HEK293 (cell line): ENCODE results near the gene HOTAIR.

Experiments
- CTCF ChIA-PET: fragments of 350-600 bp; formaldehyde crosslinking; extraction: SDS; loops from one replicate; lab custom pipeline; 2021; ENCODE audit warnings: antibody characterized with exemption; lab: Yijun Ruan, JAX
- POLR2A ChIA-PET: fragments of 300-600 bp; formaldehyde crosslinking; extraction: SDS; loops from one replicate; lab custom pipeline; 2020; ENCODE audit warnings: antibody characterized with exemption, inconsistent platforms; lab: Yijun Ruan, JAX
- H3K27ac ChIP-seq: fragments of 200-500 bp; sonication (Bioruptor generic); 2 replicates; pipeline ENCODE4 v1.5.1; 2014; ENCODE audit warnings: low read depth, low read length, control low read depth, inconsistent platforms; ENCODE audit errors: extremely low read depth
- H3K36me3 ChIP-seq, 2 experiments: fragments of 200-500 bp in 1 of 2; sonication (Bioruptor generic) in 1 of 2; 1 replicate in 1 of 2; 2 replicates in 1 of 2; pipeline ENCODE4 v1.5.1; 2014 to 2017; ENCODE audit warnings: inconsistent platforms in 2 of 2, low read length in 2 of 2; ENCODE audit not compliant: control insufficient read depth in 2 of 2, insufficient read depth in 1 of 2
- H3K4me1 ChIP-seq: fragments of 200-500 bp; sonication (Bioruptor generic); 2 replicates; pipeline ENCODE4 v1.5.1; 2014; ENCODE audit warnings: mild to moderate bottlenecking, low read length, inconsistent platforms; ENCODE audit not compliant: control insufficient read depth, insufficient read depth
- H3K4me3 ChIP-seq: 2 replicates; pipeline ENCODE4 v1.5.1; 2011; ENCODE audit warnings: low read depth, mild to moderate bottlenecking, control low read depth, low read length, moderate library complexity
- H3K9me3 ChIP-seq: fragments of 200-500 bp; sonication (Bioruptor generic); 2 replicates; pipeline ENCODE4 v1.5.1; 2014; ENCODE audit warnings: low read depth, low read length, inconsistent platforms; ENCODE audit not compliant: control insufficient read depth, insufficient read depth
- BCL11B ChIP-seq: fragments of 450-650 bp; formaldehyde crosslinking; IDR thresholded peaks from 2 replicates; pipeline ENCODE4 v1.5.1; 2016; ENCODE audit warnings: low read depth, missing biosample characterization, missing genetic modification characterization
- IKZF3 ChIP-seq: fragments of 450-650 bp; IDR thresholded peaks from 2 replicates; pipeline ENCODE4 v1.5.0; 2018; ENCODE audit warnings: missing biosample characterization, mild to moderate bottlenecking, missing genetic modification characterization, moderate library complexity
- KLF7 ChIP-seq: fragments of 450-650 bp; formaldehyde crosslinking; IDR thresholded peaks from 2 replicates; pipeline ENCODE4 v1.5.1; 2016; ENCODE audit warnings: missing biosample characterization, missing genetic modification characterization, borderline replicate concordance
- KLF9 ChIP-seq: fragments of 450-650 bp; formaldehyde crosslinking; IDR thresholded peaks from 2 replicates; pipeline ENCODE4 v1.5.1; 2016; ENCODE audit warnings: missing biosample characterization, missing genetic modification characterization, low read depth
- PRDM1 ChIP-seq: fragments of 450-650 bp; formaldehyde crosslinking; IDR thresholded peaks from 2 replicates; pipeline ENCODE4; 2016; ENCODE audit warnings: missing biosample characterization, missing genetic modification characterization
- SALL2 ChIP-seq: fragments of 450-650 bp; formaldehyde crosslinking; IDR thresholded peaks from 2 replicates; pipeline ENCODE4 v1.5.0; 2017; ENCODE audit warnings: missing biosample characterization, mild to moderate bottlenecking, missing genetic modification characterization, borderline replicate concordance
- WT1 ChIP-seq: fragments of 450-650 bp; formaldehyde crosslinking; IDR thresholded peaks from 2 replicates; pipeline ENCODE4 v1.5.1; 2016; ENCODE audit warnings: missing biosample characterization, missing genetic modification characterization
- ZBTB17 ChIP-seq: fragments of 450-650 bp; formaldehyde crosslinking; IDR thresholded peaks from 2 replicates; pipeline ENCODE4 v1.5.1; 2016; ENCODE audit warnings: missing biosample characterization, missing genetic modification characterization
- ZBTB48 ChIP-seq: fragments of 450-650 bp; formaldehyde crosslinking; IDR thresholded peaks from 2 replicates; pipeline ENCODE4 v1.5.1; 2016; ENCODE audit warnings: missing biosample characterization, missing genetic modification characterization
- ZBTB7A ChIP-seq: fragments of 450-650 bp; formaldehyde crosslinking; IDR thresholded peaks from 2 replicates; pipeline ENCODE4 v1.5.1; 2016; ENCODE audit warnings: low read depth, missing biosample characterization, missing genetic modification characterization
- ZBTB8A ChIP-seq: fragments of 450-650 bp; formaldehyde crosslinking; IDR thresholded peaks from 2 replicates; pipeline ENCODE4 v1.5.1; 2016; ENCODE audit warnings: missing biosample characterization, missing genetic modification characterization
- ZFHX2 ChIP-seq: fragments of 450-650 bp; formaldehyde crosslinking; conservative IDR thresholded peaks from 2 replicates; pipeline ENCODE4 v1.5.1; 2016; ENCODE audit warnings: missing biosample characterization, missing genetic modification characterization
- ZNF133 ChIP-seq: fragments of 450-650 bp; formaldehyde crosslinking; IDR thresholded peaks from 2 replicates; pipeline ENCODE4 v1.5.1; 2016; ENCODE audit warnings: missing biosample characterization, missing genetic modification characterization
- ZNF140 ChIP-seq: fragments of 450-650 bp; formaldehyde crosslinking; IDR thresholded peaks from 2 replicates; pipeline ENCODE4 v1.5.1; 2016; ENCODE audit warnings: missing biosample characterization, missing genetic modification characterization
- ZNF155 ChIP-seq: fragments of 450-650 bp; formaldehyde crosslinking; IDR thresholded peaks from 2 replicates; pipeline ENCODE4 v1.5.1; 2016; ENCODE audit warnings: missing biosample characterization, missing genetic modification characterization
- ZNF184 ChIP-seq: fragments of 450-650 bp; IDR thresholded peaks from 2 replicates; pipeline ENCODE4 v1.5.1; 2018; ENCODE audit warnings: missing biosample characterization, mild to moderate bottlenecking, missing genetic modification characterization
- ZNF24 ChIP-seq: fragments of 450-650 bp; formaldehyde crosslinking; IDR thresholded peaks from 2 replicates; pipeline ENCODE4 v1.5.1; 2016; ENCODE audit warnings: missing biosample characterization, missing genetic modification characterization
- ZNF335 ChIP-seq: fragments of 450-650 bp; formaldehyde crosslinking; conservative IDR thresholded peaks from 2 replicates; pipeline ENCODE4 v1.5.1; 2016; ENCODE audit warnings: missing biosample characterization, missing genetic modification characterization
- ZNF341 ChIP-seq: fragments of 450-650 bp; formaldehyde crosslinking; IDR thresholded peaks from 2 replicates; pipeline ENCODE4; 2016; ENCODE audit warnings: low read depth, missing biosample characterization, missing genetic modification characterization
- ZNF366 ChIP-seq: fragments of 450-650 bp; formaldehyde crosslinking; conservative IDR thresholded peaks from 2 replicates; pipeline ENCODE4 v1.5.1; 2016; ENCODE audit warnings: missing biosample characterization, missing genetic modification characterization
- ZNF423 ChIP-seq: fragments of 450-650 bp; formaldehyde crosslinking; IDR thresholded peaks from 2 replicates; pipeline ENCODE4 v1.5.1; 2016; ENCODE audit warnings: missing biosample characterization, missing genetic modification characterization
- ZNF561 ChIP-seq: fragments of 450-650 bp; IDR thresholded peaks from 2 replicates; pipeline ENCODE4 v1.5.1; 2018; ENCODE audit warnings: missing biosample characterization, missing genetic modification characterization, borderline replicate concordance
- ZNF596 ChIP-seq: fragments of 450-650 bp; IDR thresholded peaks from 2 replicates; pipeline ENCODE4 v1.5.0; 2018; ENCODE audit warnings: missing biosample characterization, mild to moderate bottlenecking, missing genetic modification characterization, moderate library complexity
- ZNF600 ChIP-seq: fragments of 450-650 bp; formaldehyde crosslinking; IDR thresholded peaks from 2 replicates; pipeline ENCODE4 v1.5.1; 2016; ENCODE audit warnings: missing biosample characterization, missing genetic modification characterization
- ZNF843 ChIP-seq: fragments of 450-650 bp; formaldehyde crosslinking; IDR thresholded peaks from 2 replicates; pipeline ENCODE4 v1.5.1; 2016; ENCODE audit warnings: missing biosample characterization, missing genetic modification characterization
- ZSCAN30 ChIP-seq: fragments of 450-650 bp; IDR thresholded peaks from 2 replicates; pipeline ENCODE4 v1.5.1; 2018; ENCODE audit warnings: missing biosample characterization, mild to moderate bottlenecking, missing genetic modification characterization, moderate library complexity
- ZXDB ChIP-seq: fragments of 450-650 bp; formaldehyde crosslinking; IDR thresholded peaks from 2 replicates; pipeline ENCODE4 v1.5.1; 2016; ENCODE audit warnings: missing biosample characterization, missing genetic modification characterization
- TF ChIP-seq, protein P1 (sequence below): fragments of 450-650 bp; formaldehyde crosslinking; IDR thresholded peaks from 2 replicates; pipeline ENCODE4 v1.5.1; 2017; ENCODE audit warnings: missing biosample characterization, missing genetic modification characterization
- TF ChIP-seq, protein P2 (sequence below): fragments of 450-650 bp; IDR thresholded peaks from 2 replicates; pipeline ENCODE4 v1.5.1; 2018; ENCODE audit warnings: missing biosample characterization, mild to moderate bottlenecking, missing genetic modification characterization

The HOTAIR gene

DNA sequence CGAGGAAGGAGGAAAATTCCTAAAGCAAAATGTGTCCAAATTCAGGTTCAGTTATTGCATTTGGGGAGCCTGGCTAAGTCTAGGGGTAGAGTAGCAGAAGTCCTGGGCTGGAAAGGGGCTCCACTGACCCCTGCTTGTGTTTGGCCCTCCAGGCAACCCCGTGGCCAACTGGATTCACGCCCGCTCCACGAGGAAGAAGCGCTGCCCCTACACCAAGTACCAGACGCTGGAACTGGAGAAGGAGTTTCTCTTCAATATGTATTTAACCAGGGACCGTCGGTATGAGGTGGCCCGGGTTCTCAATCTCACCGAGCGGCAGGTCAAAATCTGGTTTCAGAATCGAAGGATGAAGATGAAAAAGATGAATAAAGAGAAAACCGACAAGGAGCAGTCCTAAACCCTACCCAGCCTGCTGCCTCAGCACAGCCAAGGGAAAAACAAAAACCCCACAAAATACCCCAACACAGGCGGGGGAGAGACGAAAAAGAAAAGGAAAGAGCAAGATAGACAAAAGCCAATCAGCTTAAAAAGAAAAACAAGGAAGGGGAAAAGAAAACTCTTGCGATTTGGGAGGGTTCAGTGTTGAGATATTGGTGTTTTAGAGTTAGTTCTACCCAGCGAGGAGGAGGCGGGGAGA lies 27.6 kb upstream of the HOTAIR start:
- peaks cover 39% of the 10 kb centered on the region for H3K4me1 ChIP-seq
- H3K9me3 ChIP-seq = no peaks in the 10 kb centered on the region
- no peak overlapping the region for H3K4me3 ChIP-seq
- ChIA-PET CTCF (interaction anchor here (0.8 to 6.7 kb wide), 6 partner anchors 14 to 377 kb away, joined by 3 to 49 read pairs (median 4); no protein-coding TSS in a partner anchor), POLR2A (interaction anchor here (3.5 kb wide), 1 partner anchor 17 kb away, joined by 16 read pairs; the partner anchor contains the start of gene HOXC10)
- H3K27ac ChIP-seq = peak overlapping the region; percentile 99
- TF ChIP-seq ZNF133 (tag by site-specific recombination) (no peak), ZBTB17 (tag by site-specific recombination) (0 out of 2 replicates have a peak, but pooled peaks have one; percentile 11), ZSCAN30 (tag by site-specific recombination) (0 out of 2 replicates have a peak, but pooled peaks have one; percentile 3), ZNF366 (tag by site-specific recombination) (peak; percentile 73), ZNF335 (tag by site-specific recombination) (peak; percentile 72), ZXDB (tag by site-specific recombination) (peak; percentile 94), IKZF3 (tag by site-specific recombination) (0 out of 2 replicates have a peak, but pooled peaks have one; percentile 7), ZBTB48 (tag by site-specific recombination) (no peak), ZNF596 (tag by site-specific recombination) (0 out of 2 replicates have a peak, but pooled peaks have one; percentile 1)
- H3K36me3 ChIP-seq = peaks cover 8 to 15% of the 10 kb centered on the region in 2 experiments; a peak in 2 of 3 replicates

DNA sequence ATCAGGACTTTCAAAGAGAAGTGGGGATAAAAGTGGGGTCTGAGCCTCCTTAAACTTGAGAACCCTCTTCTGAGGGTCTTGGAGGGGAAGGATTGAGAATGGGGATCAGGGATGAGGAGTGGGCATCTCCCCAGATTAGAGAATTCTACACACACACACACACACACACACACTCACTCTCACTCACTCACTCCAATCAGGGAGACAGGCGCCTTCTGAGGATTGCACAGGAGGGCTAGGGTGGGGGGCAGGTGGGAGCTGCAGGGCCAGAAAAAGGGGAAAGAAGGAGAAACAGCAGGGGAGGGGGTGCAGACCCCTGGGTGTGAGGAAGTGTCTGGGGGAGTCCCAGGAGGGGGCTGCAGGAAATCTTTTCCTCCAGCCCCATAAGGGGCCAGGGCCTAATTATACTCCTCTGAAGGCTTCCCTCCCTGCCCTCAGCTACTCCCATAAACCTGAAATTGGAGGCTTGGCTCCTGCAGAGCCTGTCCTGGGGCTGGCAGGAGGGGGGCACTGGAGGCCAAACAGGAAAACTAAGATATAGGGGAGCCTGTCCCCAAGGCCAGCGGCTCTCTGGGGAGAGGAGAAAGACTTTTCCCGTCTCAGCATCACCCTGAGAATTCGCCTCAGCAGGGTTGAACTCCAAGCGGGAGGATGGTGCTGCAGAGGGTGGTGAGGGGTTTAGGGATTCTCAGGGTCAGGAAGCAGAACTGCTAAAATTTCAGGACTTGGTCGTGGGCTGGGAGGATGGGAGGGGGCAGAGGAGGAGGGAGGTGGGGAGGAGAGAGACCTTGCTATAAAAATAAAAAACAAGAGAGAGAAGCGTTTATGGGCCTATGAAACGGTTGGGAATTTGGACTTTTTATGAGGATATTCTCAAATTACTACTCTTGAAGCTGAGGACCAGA lies 26.8 kb upstream of the HOTAIR start:
- POLR2A ChIA-PET = interaction anchor here (0.6 to 3.7 kb wide), 6 partner anchors 7 to 63 kb away, joined by 4 to 34 read pairs (median 15); partner anchors contain the start of genes HOXC10, HOXC13, HOXC5 and HOXC8
- CTCF ChIA-PET = interaction anchor here (0.5 to 6.7 kb wide), 14 partner anchors 11 to 1840 kb away, joined by 3 to 49 read pairs (median 4); partner anchors contain the start of gene HOXC13
- peak overlapping the region; percentile 94 for H3K4me3 ChIP-seq
- TF ChIP-seq KLF7 (tag by site-specific recombination) = no peak
- TF ChIP-seq ZNF24 = 0 out of 2 replicates have a peak, but pooled peaks have one; percentile 11
- peak; percentile 78 for TF ChIP-seq ZNF600 (tag by site-specific recombination)
- TF ChIP-seq ZNF561 (tag by site-specific recombination) = no peak
- peak; percentile 39; the same call in 1 of the 2 replicates for TF ChIP-seq ZBTB17 (tag by site-specific recombination)
- TF ChIP-seq WT1 (tag by site-specific recombination) = peak; percentile 69
- peak; percentile 71 for TF ChIP-seq ZNF423 (tag by site-specific recombination)
- peak; percentile 71 for TF ChIP-seq PRDM1 (tag by site-specific recombination)
- 0 out of 2 replicates have a peak, but pooled peaks have one; percentile 16 for TF ChIP-seq ZSCAN30 (tag by site-specific recombination)
- TF ChIP-seq ZBTB48 (tag by site-specific recombination) = peak; percentile 78; the same call in 1 of the 2 replicates
- TF ChIP-seq, protein P1, sequence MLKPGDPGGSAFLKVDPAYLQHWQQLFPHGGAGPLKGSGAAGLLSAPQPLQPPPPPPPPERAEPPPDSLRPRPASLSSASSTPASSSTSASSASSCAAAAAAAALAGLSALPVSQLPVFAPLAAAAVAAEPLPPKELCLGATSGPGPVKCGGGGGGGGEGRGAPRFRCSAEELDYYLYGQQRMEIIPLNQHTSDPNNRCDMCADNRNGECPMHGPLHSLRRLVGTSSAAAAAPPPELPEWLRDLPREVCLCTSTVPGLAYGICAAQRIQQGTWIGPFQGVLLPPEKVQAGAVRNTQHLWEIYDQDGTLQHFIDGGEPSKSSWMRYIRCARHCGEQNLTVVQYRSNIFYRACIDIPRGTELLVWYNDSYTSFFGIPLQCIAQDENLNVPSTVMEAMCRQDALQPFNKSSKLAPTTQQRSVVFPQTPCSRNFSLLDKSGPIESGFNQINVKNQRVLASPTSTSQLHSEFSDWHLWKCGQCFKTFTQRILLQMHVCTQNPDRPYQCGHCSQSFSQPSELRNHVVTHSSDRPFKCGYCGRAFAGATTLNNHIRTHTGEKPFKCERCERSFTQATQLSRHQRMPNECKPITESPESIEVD (tag by site-specific recombination) = peak; percentile 92
- peak; percentile 76 for TF ChIP-seq IKZF3 (tag by site-specific recombination)
- TF ChIP-seq ZFHX2 = peak; percentile 46
- TF ChIP-seq, protein P2, sequence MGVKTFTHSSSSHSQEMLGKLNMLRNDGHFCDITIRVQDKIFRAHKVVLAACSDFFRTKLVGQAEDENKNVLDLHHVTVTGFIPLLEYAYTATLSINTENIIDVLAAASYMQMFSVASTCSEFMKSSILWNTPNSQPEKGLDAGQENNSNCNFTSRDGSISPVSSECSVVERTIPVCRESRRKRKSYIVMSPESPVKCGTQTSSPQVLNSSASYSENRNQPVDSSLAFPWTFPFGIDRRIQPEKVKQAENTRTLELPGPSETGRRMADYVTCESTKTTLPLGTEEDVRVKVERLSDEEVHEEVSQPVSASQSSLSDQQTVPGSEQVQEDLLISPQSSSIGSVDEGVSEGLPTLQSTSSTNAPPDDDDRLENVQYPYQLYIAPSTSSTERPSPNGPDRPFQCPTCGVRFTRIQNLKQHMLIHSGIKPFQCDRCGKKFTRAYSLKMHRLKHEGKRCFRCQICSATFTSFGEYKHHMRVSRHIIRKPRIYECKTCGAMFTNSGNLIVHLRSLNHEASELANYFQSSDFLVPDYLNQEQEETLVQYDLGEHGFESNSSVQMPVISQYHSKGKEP = 0 out of 2 replicates have a peak, but pooled peaks have one; percentile 8
- TF ChIP-seq ZNF155 (tag by site-specific recombination) = no peak
- TF ChIP-seq ZNF341 = peak; percentile 57
- no peak for TF ChIP-seq SALL2
- peak; percentile 81; the same call in 1 of the 2 replicates for TF ChIP-seq ZBTB7A (tag by site-specific recombination)
- peak; percentile 70; the same call in 1 of the 2 replicates for TF ChIP-seq ZNF596 (tag by site-specific recombination)
- peak; percentile 38; the same call in 1 of the 2 replicates for TF ChIP-seq BCL11B (tag by site-specific recombination)
- no peak for TF ChIP-seq ZNF140 (tag by site-specific recombination)
- no peak for TF ChIP-seq ZNF184 (tag by site-specific recombination)
- TF ChIP-seq KLF9 (tag by site-specific recombination) = peak; percentile 12; the same call in 1 of the 2 replicates
- TF ChIP-seq ZBTB8A (tag by site-specific recombination) = peak; percentile 42
- peak; percentile 68; the same call in 1 of the 2 replicates for TF ChIP-seq ZNF843 (tag by site-specific recombination)

More for the DNA sequence above, 26.8 kb upstream of the HOTAIR start:
- peaks cover 40% of the 10 kb centered on the region for H3K4me1 ChIP-seq
- peak overlapping the region; percentile 99 for H3K27ac ChIP-seq
- no peaks in the 10 kb centered on the region for H3K9me3 ChIP-seq
- peaks cover 8 to 15% of the 10 kb centered on the region in 2 experiments; a peak in 2 of 3 replicates for H3K36me3 ChIP-seq
